ENCODE results near the gene RAB2B. TPM values are rescaled to one million over a fixed set of nuclear protein-coding genes. Genes with fewer than 3 reads are reported as not detected.
A peak's percentile ranks its signal among the peaks of the same experiment; 100 is the strongest.
"Not testable (repeated sequence)": the region's sequence is repeated elsewhere in the genome, so short reads cannot be mapped to it uniquely, and the experiment has no call there.

Gene RAB2B
- total RNA-seq, 1 donor from 2014 or later = 20.6 TPM

GRCh38 chr14:21494902-21495762 is 18.4 kb upstream of the RAB2B start:
- DNase-seq (ENCODE audit: low spot score) = no peak

DNA sequence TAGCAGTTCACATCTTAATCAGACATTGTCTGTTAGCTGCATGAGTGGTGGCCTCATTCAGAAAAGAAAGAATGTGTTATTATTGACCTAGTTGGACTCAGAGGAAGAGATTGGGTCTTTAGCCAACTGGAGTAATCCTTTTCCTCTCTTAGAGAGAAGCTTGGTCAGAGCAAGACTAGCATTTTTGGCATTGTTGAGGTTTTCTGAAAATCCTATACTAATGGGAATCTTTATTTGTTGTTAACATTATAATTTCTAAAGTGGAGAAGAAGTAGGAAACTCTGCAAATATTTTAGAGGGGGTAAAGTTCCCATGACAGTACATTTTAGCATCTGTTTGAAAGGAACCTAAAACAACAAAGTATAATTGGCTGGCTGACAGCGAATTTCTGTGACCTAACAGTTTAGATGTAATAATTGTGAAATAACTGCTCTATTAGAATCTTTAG is 9.9 kb upstream of the RAB2B start:
- no peak for DNase-seq (ENCODE audit: low spot score)

DNA sequence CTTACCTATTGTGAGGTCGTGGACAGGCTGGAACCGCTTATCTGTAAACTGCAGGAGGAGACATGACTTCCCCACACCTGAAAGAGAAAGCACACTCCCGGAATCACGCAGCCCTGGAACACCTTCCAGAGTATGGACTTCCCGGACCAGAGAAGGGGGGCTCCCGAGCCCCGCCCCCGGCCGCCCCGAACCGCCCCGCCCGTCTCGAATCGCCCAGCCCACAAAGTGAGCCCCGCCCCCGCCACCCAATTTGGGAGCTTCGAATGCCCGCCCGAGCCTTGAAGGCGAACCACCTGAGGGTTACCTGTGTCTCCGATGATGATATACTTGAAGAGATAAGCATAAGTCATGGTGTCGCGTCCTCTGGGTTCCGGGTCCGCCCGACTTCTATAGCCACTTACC is 235 bp downstream of the RAB2B start:
- peak; percentile 87 for DNase-seq (ENCODE audit: low spot score)

GRCh38 chr14:21475767-21476522 is 814 bp downstream of the RAB2B start:
- DNase-seq (ENCODE audit: low spot score) = no peak

GRCh38 chr14:21467616-21468015 is 9.1 kb downstream of the RAB2B start:
- no peak for DNase-seq (ENCODE audit: low spot score)

DNA sequence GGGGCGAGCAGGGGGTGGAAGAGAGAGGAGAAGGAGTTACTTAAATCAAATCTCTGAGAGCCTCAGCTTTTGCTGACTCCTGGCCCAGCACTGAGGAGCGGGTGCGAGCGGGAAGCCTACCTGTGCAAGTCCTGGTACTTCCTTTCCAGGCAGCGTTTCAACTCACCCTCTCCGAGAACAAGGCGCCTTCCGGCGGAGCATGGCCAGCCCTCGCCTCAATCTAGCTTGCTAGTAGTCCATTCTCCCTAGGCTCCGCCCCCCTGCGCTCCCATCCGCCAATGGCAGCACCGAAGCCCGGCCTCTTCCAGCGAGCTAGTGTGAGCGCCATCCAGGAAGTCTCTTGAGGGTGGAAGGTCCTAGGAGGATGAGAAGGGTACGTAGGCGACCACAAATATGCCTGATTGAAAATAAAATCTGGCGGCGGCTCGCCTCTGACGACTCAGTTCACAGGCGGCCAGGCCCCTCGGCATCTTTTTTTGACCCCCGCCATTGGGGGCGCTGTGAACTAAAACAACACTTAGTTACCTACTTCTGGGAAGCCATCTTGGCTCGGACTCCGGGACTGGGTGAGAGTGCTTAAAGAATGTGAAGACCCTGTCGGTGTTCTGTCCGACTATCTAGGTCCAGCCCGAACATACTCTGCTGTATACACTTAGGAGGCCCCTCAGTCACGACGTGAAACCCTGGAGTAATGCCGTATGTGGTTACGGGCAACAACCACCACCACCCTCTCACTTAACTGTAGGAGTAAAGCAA is 20.7 kb downstream of the RAB2B start, which contains the start of gene CHD8:
Gene CHD8, minus strand, starts transcription at position 212 of the 756 bp plus-strand sequence. CDS start 24,480 bp downstream, outside the sequence.
- DNase-seq (ENCODE audit: low spot score) = peak; percentile 100

- no peak for DNase-seq (ENCODE audit: low spot score)
These were observed 21.2 kb downstream of the RAB2B start for GRCh38 chr14:21455592-21455911.

- DNase-seq (ENCODE audit: low spot score) = no peak
These were observed 21.8 kb downstream of the RAB2B start for GRCh38 chr14:21454843-21455544.

- DNase-seq (ENCODE audit: low spot score) = no peak
These were observed 26.9 kb downstream of the RAB2B start for GRCh38 chr14:21449899-21450216.

GRCh38 chr14:21442657-21443056 is 34.1 kb downstream of the RAB2B start:
- not testable (repeated sequence) for DNase-seq (ENCODE audit: low spot score)

DNA sequence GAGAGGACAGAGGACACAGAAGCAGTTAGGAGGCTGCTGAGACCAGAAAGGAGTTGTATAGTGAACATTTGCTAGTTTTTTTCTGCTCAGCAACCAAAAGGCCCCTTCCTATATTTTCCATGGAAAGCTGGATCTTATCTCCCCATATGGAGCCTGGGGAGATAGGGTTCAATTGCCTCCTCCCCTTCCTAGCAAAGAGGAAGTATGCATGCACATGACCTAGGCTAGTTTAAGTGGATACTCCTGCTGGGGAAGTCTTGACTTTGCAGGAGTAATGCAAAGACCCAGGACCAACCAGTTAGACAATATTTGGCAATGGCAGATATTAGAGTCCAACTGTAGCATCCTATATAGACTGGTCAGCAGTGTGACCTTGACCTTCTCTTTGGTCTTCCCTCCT is 35.9 kb downstream of the RAB2B start:
- no peak for DNase-seq (ENCODE audit: low spot score)

- peak; percentile 98 for DNase-seq (ENCODE audit: low spot score)
These were observed 39.5 kb downstream of the RAB2B start for GRCh38 chr14:21437063-21437901.

GRCh38 chr14:21436567-21437062 is 40.1 kb downstream of the RAB2B start:
- no peak for DNase-seq (ENCODE audit: low spot score)

- DNase-seq (ENCODE audit: low spot score) = no peak
These were observed 45.6 kb downstream of the RAB2B start for GRCh38 chr14:21431126-21431525.

DNA sequence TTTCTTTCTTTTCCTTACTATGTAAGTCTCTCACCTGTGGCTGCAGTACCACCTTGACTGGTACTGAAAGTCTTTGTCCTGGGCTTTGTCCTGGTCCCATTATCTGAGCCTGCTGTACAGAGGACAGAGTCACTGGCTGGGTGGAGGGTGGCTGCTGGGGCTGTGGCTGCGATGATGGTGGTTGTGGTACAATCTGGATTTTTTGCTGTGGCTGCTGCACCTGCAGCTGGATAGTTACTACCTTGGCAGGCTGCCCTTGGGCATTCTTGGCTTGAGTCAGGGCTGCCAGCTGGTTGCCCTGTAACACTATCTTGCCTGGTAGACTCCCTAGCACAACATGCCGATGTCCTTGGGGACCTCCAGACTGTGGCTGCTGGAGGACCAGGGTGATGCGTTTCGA is 47.8 kb downstream of the RAB2B start:
- DNase-seq (ENCODE audit: low spot score) = no peak

DNA sequence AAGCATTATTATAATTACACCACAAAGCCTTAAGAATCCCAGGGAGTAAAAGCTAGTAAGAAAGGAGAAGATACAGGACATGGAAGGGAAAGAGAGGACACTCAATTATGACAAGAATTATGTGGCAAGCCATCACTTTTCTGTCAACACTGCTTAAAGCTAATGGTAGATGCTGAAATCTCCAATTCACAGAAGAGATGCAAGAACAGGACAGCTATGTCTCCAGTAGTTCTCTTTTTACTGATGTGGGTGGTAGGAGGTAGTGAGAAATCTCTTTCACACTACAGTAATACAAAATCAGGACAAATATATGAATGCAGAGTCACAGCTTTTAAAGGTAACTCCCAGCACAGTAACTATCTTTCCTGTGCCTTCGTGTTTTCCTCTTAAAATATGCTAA is 50.1 kb downstream of the RAB2B start:
- no peak for DNase-seq (ENCODE audit: low spot score)

DNA sequence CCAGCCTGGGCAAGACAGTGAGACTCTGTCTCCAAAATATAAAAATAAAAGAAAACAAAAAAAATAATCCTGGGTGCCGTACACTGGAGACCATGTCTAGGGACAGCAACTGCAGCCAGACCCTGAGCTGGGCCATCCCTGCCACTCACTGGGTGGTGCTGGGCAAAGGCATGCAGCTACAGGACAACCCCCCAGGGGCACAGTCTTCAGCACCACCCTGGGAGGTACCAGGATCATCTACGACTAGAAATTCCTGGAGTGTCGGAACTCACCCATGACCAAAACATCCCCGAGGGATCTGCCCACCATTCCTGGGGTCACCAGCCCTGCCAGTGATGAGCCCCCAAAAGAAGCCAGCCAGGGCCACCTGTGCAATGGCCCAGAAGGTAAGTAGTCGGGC is 57.2 kb downstream of the RAB2B start:
- no peak for DNase-seq (ENCODE audit: low spot score)

DNA sequence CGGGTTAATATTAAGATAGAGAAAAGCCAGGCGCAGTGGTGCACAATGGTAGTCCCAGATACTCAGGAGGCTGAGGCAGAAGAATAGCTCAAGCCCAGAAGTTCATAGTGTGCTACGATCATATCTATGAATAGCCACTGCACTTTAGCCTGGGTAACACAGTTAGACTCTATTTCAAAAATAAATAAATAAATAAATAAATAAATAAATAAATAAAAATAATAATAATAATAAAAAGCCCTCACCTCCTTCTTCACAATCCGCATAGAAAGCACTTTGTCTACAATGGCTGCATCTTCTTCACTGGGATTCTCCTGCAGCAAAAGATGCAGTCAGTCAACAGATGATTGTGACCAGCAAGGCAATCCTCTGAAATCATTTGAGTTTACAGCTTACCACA is 61.4 kb downstream of the RAB2B start:
- DNase-seq (ENCODE audit: low spot score) = no peak

DNA sequence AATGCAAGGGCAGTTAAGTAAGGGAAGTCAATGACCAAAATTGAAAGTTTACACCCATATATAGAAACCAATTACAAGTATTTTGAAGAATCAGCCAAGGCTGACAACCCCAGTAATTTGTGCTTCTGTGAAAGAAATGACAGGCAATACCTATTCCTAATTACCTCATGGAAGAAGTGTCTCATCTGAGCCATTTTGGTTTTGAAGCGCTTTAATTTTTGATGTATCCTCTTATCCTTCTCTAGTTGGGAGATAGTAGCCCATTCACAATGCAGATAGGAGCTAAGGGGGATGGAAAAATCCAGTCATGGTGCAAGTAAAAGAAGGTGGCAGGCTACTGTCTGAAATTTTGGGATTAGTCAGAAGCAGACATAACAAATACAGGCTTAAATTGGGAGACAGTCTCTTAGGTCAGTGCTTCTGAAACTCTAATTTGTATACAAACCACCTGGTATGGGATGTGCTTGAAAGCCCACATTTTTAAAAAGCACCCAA is 62.6 kb downstream of the RAB2B start:
- DNase-seq (ENCODE audit: low spot score) = no peak

Data from mucosa of gallbladder (tissue), 1 donor.